GM10266 (cell line): ENCODE data around the gene KIAA0319L.

Source experiments
- DNase-seq: peaks from one replicate; pipeline ENCODE4 v3.0.0; 2012; ENCODE audit errors: extremely low spot score
- CTCF ChIP-seq: IDR thresholded peaks from 2 replicates; pipeline ENCODE4 v1.5.1; 2012; ENCODE audit warnings: mild to moderate bottlenecking, low read depth; ENCODE audit not compliant: control insufficient read depth, insufficient read depth; ENCODE audit errors: missing control alignments

Gene KIAA0319L

GRCh38 chr1:35532497-35533223 is 24.5 kb downstream of the KIAA0319L start:
- no peak for TF ChIP-seq CTCF
- no peak for DNase-seq

- no peak for DNase-seq
- TF ChIP-seq CTCF, result no peak
Observed at GRCh38 chr1:35531368-35531767, 25.8 kb downstream of the KIAA0319L start.

GRCh38 chr1:35530946-35531345 is 26.3 kb downstream of the KIAA0319L start:
- TF ChIP-seq CTCF, result no peak
- DNase-seq, result no peak

- no peak for DNase-seq
- no peak for TF ChIP-seq CTCF
Observed at GRCh38 chr1:35530168-35530567, 27.0 kb downstream of the KIAA0319L start.

- DNase-seq, result no peak
- TF ChIP-seq CTCF, result no peak
Observed at GRCh38 chr1:35524106-35524505, 33.1 kb downstream of the KIAA0319L start.

- no peak for DNase-seq
- TF ChIP-seq CTCF, result no peak
Observed at GRCh38 chr1:35519432-35519831, 37.8 kb downstream of the KIAA0319L start.

- no peak for DNase-seq
Observed at GRCh38 chr1:35518183-35518582, 39.0 kb downstream of the KIAA0319L start.

More at GRCh38 chr1:35518183-35518582, 39.0 kb downstream of the KIAA0319L start:
- TF ChIP-seq CTCF, result no peak
